ENCODE measurements around the gene BAIAP2. TPM values are rescaled to one million over a fixed set of nuclear protein-coding genes. Genes with fewer than 3 reads are reported as not detected.
A peak's percentile ranks its signal among the peaks of the same experiment; 100 is the strongest.

Gene BAIAP2
- total and polyA plus RNA-seq, 2 of the 13 experiments (the other 11 are each of a cell fraction or from before 2014, with no cell fraction given), result 22.5 to 24.0 TPM

- no peak for TF ChIP-seq SP2 (CRISPR knock-in tag; IDR thresholded peaks at IDR 0.05)
- TF ChIP-seq ZNF543 (CRISPR knock-in tag; IDR thresholded peaks at IDR 0.05), result no peak; the same call in 1 of the 2 replicates
- TF ChIP-seq JDP2 (CRISPR knock-in tag; IDR thresholded peaks at IDR 0.05; ENCODE audit: borderline replicate concordance), result no peak
- TF ChIP-seq ZNF414 (CRISPR knock-in tag; IDR thresholded peaks at IDR 0.05), result 0 out of 2 replicates have a peak, but pooled peaks have one; percentile 13
- no peak for TF ChIP-seq ZBTB44 (CRISPR knock-in tag; IDR thresholded peaks at IDR 0.05)
- peak; percentile 58 for TF ChIP-seq KDM5B (CRISPR knock-in tag; IDR thresholded peaks at IDR 0.05; ENCODE audit: borderline replicate concordance)
- no peak for TF ChIP-seq EED (CRISPR knock-in tag; IDR thresholded peaks at IDR 0.05)
- 0 out of 2 replicates have a peak, but pooled peaks have one; percentile 53 for TF ChIP-seq CENPT (CRISPR knock-in tag; IDR thresholded peaks at IDR 0.05; ENCODE audit: low read depth)
- no peak for TF ChIP-seq ZNF772 (CRISPR knock-in tag; IDR thresholded peaks at IDR 0.05)
- TF ChIP-seq ADNP (CRISPR knock-in tag; IDR thresholded peaks at IDR 0.05), result no peak
- no peak for TF ChIP-seq PTBP1 (IDR thresholded peaks at IDR 0.05; ENCODE audit: low read depth, low read length, poor library complexity, severe bottlenecking)
- TF ChIP-seq HMGXB4 (CRISPR knock-in tag; IDR thresholded peaks at IDR 0.05; ENCODE audit: borderline replicate concordance in 1 of 2, low read depth in 1 of 2), result peak; percentile 41 to 52; a peak in 2 of 4 replicates
- TF ChIP-seq ZNF766 (CRISPR knock-in tag; IDR thresholded peaks at IDR 0.05; ENCODE audit: borderline replicate concordance), result 0 out of 2 replicates have a peak, but pooled peaks have one; percentile 69
- 0 out of 2 replicates have a peak, but pooled peaks have one; percentile 49 for TF ChIP-seq THYN1 (CRISPR knock-in tag; IDR thresholded peaks at IDR 0.05; ENCODE audit: borderline replicate concordance, low read depth)
- no peak for TF ChIP-seq CEBPG (CRISPR knock-in tag; IDR thresholded peaks at IDR 0.05)
- no peak for TF ChIP-seq TCF12 (IDR thresholded peaks at IDR 0.05)
- no peak for TF ChIP-seq TCF12 (CRISPR knock-in tag; IDR thresholded peaks at IDR 0.05)
- no peak for TF ChIP-seq CHD2 (IDR thresholded peaks at IDR 0.05; ENCODE audit: low read depth, low read length)
- no peak for TF ChIP-seq HNF1A (IDR thresholded peaks at IDR 0.05; ENCODE audit: low read depth)
- peak; percentile 30; the same call in 1 of the 2 replicates for TF ChIP-seq HNF1A (CRISPR knock-in tag; IDR thresholded peaks at IDR 0.05; ENCODE audit: borderline replicate concordance)
Measured at GRCh38 chr17:81043725-81044427, 8.9 kb downstream of the BAIAP2 start (continued).
